Type B pancreatic cell (in vitro differentiated cells): ENCODE results near the gene CIT. TPM values are rescaled to one million over a fixed set of nuclear protein-coding genes. Genes with fewer than 3 reads are reported as not detected.

Source experiments
- DNase-seq: peaks from one replicate; pipeline ENCODE4 v3.0.0; 2021; ENCODE audit warnings: mixed read lengths; ENCODE audit not compliant: unreplicated experiment; ENCODE audit errors: extremely low spot score
- H3K27ac Mint-ChIP-seq: 2 replicates; pipeline ENCODE4 v1.8.0; 2021; ENCODE audit warnings: mild to moderate bottlenecking, mixed read lengths
- H3K27me3 Mint-ChIP-seq: 2 replicates; pipeline ENCODE4 v1.8.0; 2021; ENCODE audit warnings: mixed read lengths
- H3K36me3 Mint-ChIP-seq: 2 replicates; pipeline ENCODE4 v1.8.0; 2021; ENCODE audit warnings: mixed read lengths
- H3K4me1 Mint-ChIP-seq: one replicate; pipeline ENCODE4 v1.8.0; 2021; ENCODE audit warnings: mixed read lengths; ENCODE audit not compliant: unreplicated experiment
- H3K4me3 Mint-ChIP-seq: 2 replicates; pipeline ENCODE4 v1.8.0; 2021; ENCODE audit warnings: mild to moderate bottlenecking, mixed read lengths
- H3K9me3 Mint-ChIP-seq: 2 replicates; pipeline ENCODE4 v1.8.0; 2021; ENCODE audit warnings: mixed read lengths
- total RNA-seq: library from RNA; stranded (reverse); gene quantifications from 2 replicates; pipeline ENCODE4 v1.2.1, GENCODE V29; 2021; ENCODE audit warnings: low replicate concordance
- TF ChIP-seq, protein P1 (sequence below): fragments of 200-600 bp; sonication (generic); conservative IDR thresholded peaks from 2 replicates; pipeline ENCODE4 v1.5.0; 2021; ENCODE audit warnings: antibody characterized with exemption, mild to moderate bottlenecking

CIT gene
- total RNA-seq, 1 donor from 2014 or later: 50.9 TPM

DNA sequence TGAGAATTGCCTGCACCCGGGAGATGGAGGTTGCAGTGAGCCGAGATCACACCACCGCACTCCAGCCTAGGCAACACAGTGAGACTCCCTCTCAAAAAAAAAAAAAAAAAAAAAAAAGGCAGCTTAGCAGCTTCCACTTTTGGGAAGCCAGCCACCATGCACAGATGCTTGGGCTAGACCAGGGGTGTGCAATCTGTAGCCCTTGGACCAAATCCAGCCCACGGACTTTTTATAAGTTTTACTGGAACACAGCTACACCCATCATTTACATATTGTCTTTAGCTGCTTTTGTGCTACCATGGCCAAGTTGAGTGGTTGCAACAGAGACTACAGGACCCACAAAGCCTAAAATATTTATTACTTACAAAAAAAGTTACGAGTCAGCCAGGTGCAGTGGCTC lies 6.7 kb downstream of the CIT start:
- no peak for DNase-seq
- TF ChIP-seq, protein P1, sequence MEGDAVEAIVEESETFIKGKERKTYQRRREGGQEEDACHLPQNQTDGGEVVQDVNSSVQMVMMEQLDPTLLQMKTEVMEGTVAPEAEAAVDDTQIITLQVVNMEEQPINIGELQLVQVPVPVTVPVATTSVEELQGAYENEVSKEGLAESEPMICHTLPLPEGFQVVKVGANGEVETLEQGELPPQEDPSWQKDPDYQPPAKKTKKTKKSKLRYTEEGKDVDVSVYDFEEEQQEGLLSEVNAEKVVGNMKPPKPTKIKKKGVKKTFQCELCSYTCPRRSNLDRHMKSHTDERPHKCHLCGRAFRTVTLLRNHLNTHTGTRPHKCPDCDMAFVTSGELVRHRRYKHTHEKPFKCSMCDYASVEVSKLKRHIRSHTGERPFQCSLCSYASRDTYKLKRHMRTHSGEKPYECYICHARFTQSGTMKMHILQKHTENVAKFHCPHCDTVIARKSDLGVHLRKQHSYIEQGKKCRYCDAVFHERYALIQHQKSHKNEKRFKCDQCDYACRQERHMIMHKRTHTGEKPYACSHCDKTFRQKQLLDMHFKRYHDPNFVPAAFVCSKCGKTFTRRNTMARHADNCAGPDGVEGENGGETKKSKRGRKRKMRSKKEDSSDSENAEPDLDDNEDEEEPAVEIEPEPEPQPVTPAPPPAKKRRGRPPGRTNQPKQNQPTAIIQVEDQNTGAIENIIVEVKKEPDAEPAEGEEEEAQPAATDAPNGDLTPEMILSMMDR: no peak
- Mint-ChIP-seq H3K9me3 (no peaks in the 10 kb centered on the region), H3K27me3 (no peaks in the 10 kb centered on the region), H3K4me3 (no peak overlapping the region), H3K27ac (no peak overlapping the region), H3K4me1 (peaks cover 8% of the 10 kb centered on the region), H3K36me3 (peaks cover 11% of the 10 kb centered on the region)

DNA sequence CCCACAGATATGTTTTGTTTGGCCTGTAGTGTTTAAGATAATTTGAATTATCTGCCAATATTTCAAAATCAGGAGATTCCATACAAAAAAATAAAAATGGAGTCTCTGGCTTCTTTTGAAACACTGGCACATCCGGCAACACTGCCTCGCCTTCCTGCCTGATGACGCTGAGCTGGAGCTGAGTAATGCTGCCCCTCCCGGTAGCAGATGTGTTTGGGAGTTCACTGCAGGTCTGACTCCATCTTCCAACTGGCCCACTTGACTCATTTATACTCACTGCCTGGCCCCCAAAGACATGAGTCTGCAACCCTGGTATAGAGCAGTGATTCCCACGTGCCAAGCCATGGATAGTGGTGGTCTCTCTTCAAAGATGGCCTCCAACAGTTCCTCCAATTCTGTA lies 7.4 kb downstream of the CIT start:
- H3K4me3 Mint-ChIP-seq: no peak overlapping the region
- H3K36me3 Mint-ChIP-seq: peaks cover 17% of the 10 kb centered on the region
- H3K27me3 Mint-ChIP-seq: no peaks in the 10 kb centered on the region
- no peak for DNase-seq
- peak overlapping the region; percentile 65 for H3K27ac Mint-ChIP-seq
- peaks cover 8% of the 10 kb centered on the region for H3K4me1 Mint-ChIP-seq
- TF ChIP-seq, protein P1: no peak
- no peaks in the 10 kb centered on the region for H3K9me3 Mint-ChIP-seq

DNA sequence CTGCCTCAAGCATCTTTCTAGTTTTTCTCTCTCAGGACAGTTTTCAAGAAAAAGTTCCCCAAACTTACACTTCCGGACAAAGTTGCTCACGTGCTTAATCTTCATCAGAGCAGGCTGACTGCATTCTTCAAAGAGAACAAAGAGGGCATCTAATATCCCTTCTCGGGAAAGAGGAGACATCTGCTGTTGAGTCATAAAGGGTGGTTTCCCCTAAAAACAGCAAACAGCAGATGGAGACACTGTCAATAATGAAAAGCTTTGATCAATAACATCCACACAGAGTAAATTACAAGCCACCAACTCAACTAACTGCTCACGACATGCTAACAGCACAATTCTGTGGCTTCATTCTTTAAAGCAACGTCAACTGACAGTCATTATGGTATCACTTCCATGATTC lies 8.1 kb downstream of the CIT start:
- H3K4me1 Mint-ChIP-seq: peaks cover 8% of the 10 kb centered on the region
- DNase-seq: no peak
- H3K27me3 Mint-ChIP-seq: no peaks in the 10 kb centered on the region
- no peak overlapping the region for H3K4me3 Mint-ChIP-seq
- peak overlapping the region; percentile 68 for H3K27ac Mint-ChIP-seq
- H3K36me3 Mint-ChIP-seq: peaks cover 20% of the 10 kb centered on the region
- TF ChIP-seq, protein P1: no peak
- H3K9me3 Mint-ChIP-seq: no peaks in the 10 kb centered on the region

DNA sequence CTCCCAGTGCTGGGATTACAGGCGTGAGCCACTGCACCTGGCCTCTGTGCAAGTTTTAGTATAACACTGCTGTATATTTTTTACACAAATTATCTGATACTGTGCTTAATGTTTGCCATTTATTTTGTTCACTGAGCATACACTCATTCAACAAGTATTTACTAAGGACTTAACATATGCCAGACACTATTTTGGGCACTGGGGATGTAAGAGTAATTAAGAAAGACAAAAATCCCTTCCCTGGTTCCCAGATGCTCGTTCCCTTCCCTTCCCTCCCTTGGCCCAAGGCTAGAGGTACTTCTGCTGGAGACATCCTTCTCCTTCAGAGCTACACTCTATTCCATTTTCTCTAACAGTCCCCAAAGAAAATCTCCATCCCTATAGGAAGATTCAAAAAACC lies 12.5 kb downstream of the CIT start:
- H3K4me3 Mint-ChIP-seq: no peak overlapping the region
- H3K36me3 Mint-ChIP-seq: peaks cover 13% of the 10 kb centered on the region
- DNase-seq: no peak
- no peaks in the 10 kb centered on the region for H3K9me3 Mint-ChIP-seq
- H3K27ac Mint-ChIP-seq: no peak overlapping the region
- H3K27me3 Mint-ChIP-seq: no peaks in the 10 kb centered on the region
- peaks cover 8% of the 10 kb centered on the region for H3K4me1 Mint-ChIP-seq
- TF ChIP-seq, protein P1: no peak

DNA sequence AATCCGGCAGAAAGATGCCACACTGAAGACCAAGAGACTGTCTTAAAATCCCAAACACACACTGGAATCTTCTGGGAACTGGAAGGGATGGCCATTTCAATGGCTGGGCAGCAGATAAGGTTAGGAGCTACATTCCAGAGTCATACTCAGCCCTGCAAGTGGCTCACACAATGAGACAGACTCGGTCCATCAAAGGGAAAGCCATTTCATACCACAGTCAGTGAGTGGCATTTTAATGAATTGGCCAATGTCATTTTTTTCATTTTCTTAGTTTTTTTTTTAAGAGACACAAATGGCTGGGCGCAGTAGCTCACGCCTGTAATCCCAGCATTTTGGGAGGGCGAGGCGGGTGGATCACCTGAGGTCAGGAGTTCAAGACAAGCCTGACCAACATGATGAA lies 17.9 kb downstream of the CIT start:
- TF ChIP-seq, protein P1: no peak
- peaks cover 7% of the 10 kb centered on the region for H3K4me1 Mint-ChIP-seq
- no peaks in the 10 kb centered on the region for H3K27me3 Mint-ChIP-seq
- H3K36me3 Mint-ChIP-seq: peaks cover 14% of the 10 kb centered on the region
- no peak overlapping the region for H3K27ac Mint-ChIP-seq
- DNase-seq: no peak
- H3K4me3 Mint-ChIP-seq: no peak overlapping the region
- no peaks in the 10 kb centered on the region for H3K9me3 Mint-ChIP-seq

DNA sequence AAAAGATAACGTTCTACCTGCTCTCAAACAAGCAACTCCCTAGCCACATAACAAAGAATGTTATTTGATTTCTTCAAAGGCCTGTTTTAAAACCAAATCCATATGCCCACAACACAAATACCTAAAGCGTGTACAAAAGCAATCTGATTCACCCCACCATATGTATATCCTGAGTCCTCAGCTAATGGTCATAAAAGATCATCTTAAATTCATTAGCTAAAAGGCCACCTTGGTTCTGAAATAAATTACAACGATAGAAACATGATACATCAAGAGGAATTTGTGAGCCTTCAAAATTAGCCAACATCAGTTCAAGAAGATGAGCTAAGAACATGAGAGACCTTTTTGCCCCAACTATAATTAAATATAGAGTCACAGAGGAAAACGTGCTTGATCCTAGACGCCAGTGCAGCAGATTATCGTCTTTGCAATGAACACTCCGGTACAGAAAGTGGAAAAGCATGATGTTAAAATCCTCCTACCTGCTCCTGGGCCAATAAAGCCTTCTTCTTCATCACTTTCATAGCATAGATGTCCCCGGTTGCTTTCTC lies 20.0 kb downstream of the CIT start:
- TF ChIP-seq, protein P1: no peak
- Mint-ChIP-seq H3K4me3 (no peak overlapping the region), H3K9me3 (no peaks in the 10 kb centered on the region), H3K27ac (no peak overlapping the region), H3K36me3 (peaks cover 15% of the 10 kb centered on the region), H3K27me3 (no peaks in the 10 kb centered on the region), H3K4me1 (peaks cover 7% of the 10 kb centered on the region)
- DNase-seq: no peak
